IgD-negative memory B cell (primary cell): ENCODE results near the gene BCR. TPM values are rescaled to one million over a fixed set of nuclear protein-coding genes. Genes with fewer than 3 reads are reported as not detected.

ENCODE experiments used
- H3K27ac Mint-ChIP-seq, 3 donors: one replicate each; pipeline ENCODE4 v1.8.0; 2020 to 2022; ENCODE audit warnings: mild to moderate bottlenecking in 3 of 3, mixed read lengths in 3 of 3, moderate library complexity in 1 of 3
- H3K27me3 Mint-ChIP-seq: one replicate; pipeline ENCODE4 v1.8.0; 2021; ENCODE audit warnings: mixed read lengths
- H3K36me3 Mint-ChIP-seq: one replicate; pipeline ENCODE4 v1.8.0; 2020; ENCODE audit warnings: mild to moderate bottlenecking, mixed read lengths
- H3K4me1 Mint-ChIP-seq, 3 donors: one replicate each; pipeline ENCODE4 v1.8.0; 2020 to 2022; ENCODE audit warnings: mixed read lengths in 3 of 3, mild to moderate bottlenecking in 1 of 3
- H3K4me3 Mint-ChIP-seq, 4 donors: one replicate each; pipeline ENCODE4 v1.8.0; 2020 to 2022; ENCODE audit warnings: mild to moderate bottlenecking in 4 of 4, mixed read lengths in 4 of 4, moderate library complexity in 3 of 4
- H3K9me3 Mint-ChIP-seq, 3 donors: one replicate each; pipeline ENCODE4 v1.8.0; 2020 to 2021; ENCODE audit warnings: mixed read lengths in 3 of 3, mild to moderate bottlenecking in 1 of 3
- polyA plus RNA-seq: library from polyadenylated mRNA; unstranded; fragments of 300-500 nt; fragmentation: Illumina TruSeq; gene quantifications from one replicate; pipeline ENCODE4 v1.2.3, GENCODE V29; 2021

BCR gene
- polyA plus RNA-seq, 1 donor from 2014 or later: 5.9 TPM

DNA sequence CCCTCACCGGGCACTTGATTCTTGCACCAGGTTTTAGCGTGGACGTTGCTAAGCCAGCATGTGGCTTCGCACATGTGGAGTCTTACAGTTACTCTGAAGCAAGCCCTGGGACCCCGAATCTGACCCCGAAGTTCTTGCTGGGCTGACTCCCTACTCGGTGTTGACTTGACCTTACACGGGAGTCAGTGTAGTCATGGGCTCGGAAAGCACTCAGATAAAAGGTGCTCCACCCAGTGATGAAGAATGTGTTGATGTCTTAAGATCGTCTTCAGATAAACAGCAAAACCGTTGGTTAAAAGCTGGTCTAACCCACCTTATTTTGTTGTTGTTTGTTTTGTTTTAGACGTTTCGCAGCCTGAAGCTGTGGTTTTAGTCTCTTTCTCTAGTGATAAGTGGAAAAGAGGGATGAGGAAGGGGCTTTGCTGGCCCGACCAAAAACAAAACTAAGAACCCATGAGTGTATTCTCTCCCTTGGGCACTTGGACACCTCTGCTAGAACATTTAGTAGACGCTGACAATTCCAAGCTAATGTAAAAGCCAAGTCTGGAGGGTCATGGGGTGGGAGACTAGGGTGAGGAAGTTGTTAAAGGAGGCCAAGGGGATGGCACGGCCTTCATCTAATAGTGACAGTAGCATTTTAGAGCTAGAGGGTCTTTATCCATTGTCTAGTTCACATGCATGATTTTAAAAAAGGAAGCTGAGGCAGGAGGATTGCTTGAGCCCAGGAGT is 69.9 kb downstream of the BCR start:
- peaks cover 2% of the 10 kb centered on the region for H3K27me3 Mint-ChIP-seq
- no peaks in the 10 kb centered on the region for H3K9me3 Mint-ChIP-seq
- peaks cover 0 to 8% (median 5%) of the 10 kb centered on the region in 3 donors for H3K4me1 Mint-ChIP-seq
- H3K4me3 Mint-ChIP-seq: peak overlapping the region in 1 of 4 donors; percentile 6
- no peak overlapping the region for H3K27ac Mint-ChIP-seq
- H3K36me3 Mint-ChIP-seq: no peaks in the 10 kb centered on the region

DNA sequence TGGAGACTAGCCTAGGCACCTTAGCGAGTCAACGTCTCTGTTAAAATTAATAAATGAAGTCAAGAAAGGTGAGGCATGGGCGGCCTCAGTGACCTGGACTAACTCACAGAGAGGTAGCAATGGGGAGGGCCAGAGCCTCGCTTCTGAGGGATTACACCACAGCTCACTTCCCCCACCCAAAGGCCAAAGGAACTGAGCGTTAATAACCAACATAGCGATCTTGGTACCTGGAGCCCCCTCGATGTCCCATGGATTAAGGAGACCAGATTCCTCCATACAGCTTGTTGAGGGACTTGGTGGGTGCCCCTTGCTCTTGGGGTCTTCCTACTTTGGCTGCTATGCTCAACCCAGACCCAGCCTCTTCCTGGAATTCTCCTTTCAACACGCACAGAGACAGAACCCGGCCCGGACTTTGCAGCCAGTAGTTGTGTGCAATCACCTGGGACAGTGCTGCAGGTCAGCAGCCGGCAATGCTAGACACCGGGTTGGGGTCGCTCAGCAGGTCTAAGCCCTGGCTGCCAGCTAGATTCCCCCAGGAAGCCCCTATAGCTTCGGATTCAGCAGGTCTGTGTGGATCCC is 70.6 kb downstream of the BCR start:
- Mint-ChIP-seq H3K36me3 (no peaks in the 10 kb centered on the region), H3K4me1 (peaks cover 0 to 8% (median 5%) of the 10 kb centered on the region in 3 donors), H3K4me3 (no peak overlapping the region), H3K9me3 (no peaks in the 10 kb centered on the region), H3K27ac (no peak overlapping the region), H3K27me3 (peaks cover 2% of the 10 kb centered on the region)

DNA sequence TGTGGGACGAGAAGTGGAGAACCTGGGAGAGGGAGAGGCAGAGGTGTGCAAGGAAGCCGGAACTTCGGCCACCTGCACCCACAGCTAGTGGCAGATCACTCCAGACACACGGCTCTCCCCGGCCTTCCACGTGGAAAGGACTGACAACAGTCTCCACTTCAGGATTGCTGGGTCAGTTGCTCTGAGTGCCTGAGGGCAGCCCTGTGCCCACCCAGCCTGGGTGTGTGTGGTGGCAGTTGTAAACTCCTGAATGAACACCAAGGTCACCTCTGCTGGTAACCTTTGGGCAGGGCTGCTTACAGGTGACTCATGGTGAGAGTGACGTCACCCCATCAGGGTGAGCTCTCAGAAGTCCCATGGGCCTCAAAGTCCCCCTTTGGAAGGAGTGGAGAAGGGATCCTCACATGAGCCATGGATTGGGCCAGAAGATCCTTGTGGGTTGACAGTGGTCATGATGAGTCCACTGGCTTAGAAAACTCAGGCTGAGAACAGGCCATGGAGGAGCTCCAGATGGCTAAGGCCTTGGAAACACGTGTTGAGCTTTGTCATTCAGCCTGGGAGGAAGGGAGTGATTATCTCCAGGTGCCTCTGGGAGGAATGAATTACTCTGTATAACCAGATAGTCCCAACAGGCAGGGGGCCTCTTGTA is 71.3 kb downstream of the BCR start:
- peaks cover under 1 to 8% (median 5%) of the 10 kb centered on the region in 3 donors for H3K4me1 Mint-ChIP-seq
- H3K9me3 Mint-ChIP-seq: no peaks in the 10 kb centered on the region
- H3K4me3 Mint-ChIP-seq: no peak overlapping the region
- no peaks in the 10 kb centered on the region for H3K36me3 Mint-ChIP-seq
- H3K27me3 Mint-ChIP-seq: peaks cover 2% of the 10 kb centered on the region
- no peak overlapping the region for H3K27ac Mint-ChIP-seq

DNA sequence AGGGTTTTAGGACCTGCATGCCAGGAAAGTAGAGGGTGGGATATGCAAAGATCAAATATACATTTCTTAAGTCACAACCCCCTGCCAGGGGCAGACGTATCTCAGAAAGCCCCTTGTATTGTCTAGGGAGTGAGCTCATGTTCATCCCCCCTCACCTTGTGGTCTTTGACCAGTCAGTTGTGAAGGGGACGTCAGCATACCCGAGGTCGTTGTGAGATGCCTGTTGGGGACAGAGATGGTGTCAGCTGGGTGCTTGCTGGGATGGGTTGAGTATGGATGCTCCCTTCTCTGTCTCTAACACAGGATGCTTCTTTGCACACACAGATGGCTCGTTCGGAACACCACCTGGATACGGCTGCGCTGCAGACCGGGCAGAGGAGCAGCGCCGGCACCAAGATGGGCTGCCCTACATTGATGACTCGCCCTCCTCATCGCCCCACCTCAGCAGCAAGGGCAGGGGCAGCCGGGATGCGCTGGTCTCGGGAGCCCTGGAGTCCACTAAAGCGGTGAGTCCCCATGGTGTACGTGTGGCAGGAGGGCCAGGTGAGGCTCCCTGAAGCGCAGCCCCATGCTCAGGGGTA is 73.3 kb downstream of the BCR start:
- peak overlapping the region in 1 of 3 donors; percentile 10 for H3K27ac Mint-ChIP-seq
- no peaks in the 10 kb centered on the region for H3K9me3 Mint-ChIP-seq
- peaks cover 2 to 6% (median 5%) of the 10 kb centered on the region in 3 donors for H3K4me1 Mint-ChIP-seq
- H3K36me3 Mint-ChIP-seq: peaks cover under 1% of the 10 kb centered on the region
- H3K27me3 Mint-ChIP-seq: no peaks in the 10 kb centered on the region
- no peak overlapping the region for H3K4me3 Mint-ChIP-seq

DNA sequence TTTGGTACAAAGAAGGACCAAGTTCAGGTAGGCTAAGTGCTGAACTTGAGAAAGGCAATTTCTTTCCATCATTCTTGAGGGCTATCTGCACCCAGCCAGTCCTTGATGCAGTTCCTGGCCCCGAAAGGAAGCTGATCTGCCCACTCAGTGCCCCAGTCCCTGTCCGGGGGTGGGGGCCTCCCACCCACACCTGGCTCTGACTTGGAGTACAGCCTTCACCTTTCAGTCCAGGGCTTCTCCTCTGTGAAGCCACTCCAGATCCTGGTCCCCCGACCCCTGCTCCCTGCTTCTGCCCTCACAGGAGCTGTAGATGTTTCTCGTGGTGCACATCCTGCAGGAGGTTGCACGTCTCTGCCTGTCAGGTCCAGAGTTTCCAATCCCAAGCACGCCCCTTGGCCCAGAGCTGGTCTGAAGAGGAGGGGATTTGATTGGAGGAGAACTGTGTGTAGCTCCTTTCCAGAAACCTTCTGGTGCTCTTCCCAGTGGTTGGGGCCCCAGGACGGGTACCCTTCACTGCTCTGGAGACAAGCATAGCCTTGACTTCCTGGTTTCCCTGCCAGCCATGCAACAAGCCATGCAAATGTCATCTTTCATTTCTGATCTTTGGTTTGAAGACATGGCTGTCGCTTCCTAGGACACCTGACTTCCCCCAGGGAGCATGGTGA is 75.3 kb downstream of the BCR start:
- Mint-ChIP-seq H3K36me3 (peaks cover 3% of the 10 kb centered on the region), H3K27me3 (no peaks in the 10 kb centered on the region), H3K4me1 (peaks cover 0 to 2% (median 0%) of the 10 kb centered on the region in 3 donors), H3K9me3 (no peaks in the 10 kb centered on the region), H3K27ac (no peak overlapping the region), H3K4me3 (no peak overlapping the region)

DNA sequence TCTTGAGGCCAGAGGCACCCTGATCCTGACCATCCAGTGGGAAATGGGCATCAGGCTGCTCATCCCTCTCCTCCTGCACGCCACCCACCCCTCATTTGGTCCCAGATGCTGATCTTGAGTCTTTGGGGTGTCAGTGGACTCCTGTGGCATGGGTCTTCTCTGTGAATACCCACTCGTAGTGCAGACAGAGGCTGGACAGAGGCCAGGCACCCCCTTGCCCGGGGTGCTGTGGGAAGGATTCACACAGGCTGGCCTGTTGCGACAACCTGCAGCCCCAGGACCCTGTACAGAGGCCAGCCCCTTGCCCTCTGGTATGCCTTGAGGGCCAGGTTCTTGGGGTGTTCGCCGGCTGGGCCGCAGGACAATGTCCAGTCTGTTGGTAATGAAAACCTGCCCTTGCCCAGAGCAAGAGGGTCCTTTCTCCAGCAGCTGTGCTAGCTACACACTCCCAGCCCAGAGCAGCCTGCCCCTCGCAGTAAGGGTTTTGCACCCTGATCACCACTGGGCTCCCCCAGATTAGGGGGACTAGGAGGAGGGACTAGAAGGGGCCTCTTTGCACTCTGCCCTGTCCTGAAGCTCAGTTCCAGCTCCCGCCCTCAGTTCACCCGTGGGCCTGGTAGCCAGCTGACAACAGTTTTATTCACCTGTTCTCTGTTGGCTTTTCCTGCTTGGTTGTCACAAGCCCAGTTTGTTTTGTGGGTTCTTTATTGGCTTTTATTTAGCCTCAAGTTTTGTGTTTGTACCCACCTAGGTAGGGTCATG is 76.0 kb downstream of the BCR start:
- H3K9me3 Mint-ChIP-seq: no peaks in the 10 kb centered on the region
- no peak overlapping the region for H3K27ac Mint-ChIP-seq
- no peaks in the 10 kb centered on the region for H3K27me3 Mint-ChIP-seq
- no peak overlapping the region for H3K4me3 Mint-ChIP-seq
- peaks cover 0 to 2% (median 0%) of the 10 kb centered on the region in 3 donors for H3K4me1 Mint-ChIP-seq
- H3K36me3 Mint-ChIP-seq: peaks cover 3% of the 10 kb centered on the region

DNA sequence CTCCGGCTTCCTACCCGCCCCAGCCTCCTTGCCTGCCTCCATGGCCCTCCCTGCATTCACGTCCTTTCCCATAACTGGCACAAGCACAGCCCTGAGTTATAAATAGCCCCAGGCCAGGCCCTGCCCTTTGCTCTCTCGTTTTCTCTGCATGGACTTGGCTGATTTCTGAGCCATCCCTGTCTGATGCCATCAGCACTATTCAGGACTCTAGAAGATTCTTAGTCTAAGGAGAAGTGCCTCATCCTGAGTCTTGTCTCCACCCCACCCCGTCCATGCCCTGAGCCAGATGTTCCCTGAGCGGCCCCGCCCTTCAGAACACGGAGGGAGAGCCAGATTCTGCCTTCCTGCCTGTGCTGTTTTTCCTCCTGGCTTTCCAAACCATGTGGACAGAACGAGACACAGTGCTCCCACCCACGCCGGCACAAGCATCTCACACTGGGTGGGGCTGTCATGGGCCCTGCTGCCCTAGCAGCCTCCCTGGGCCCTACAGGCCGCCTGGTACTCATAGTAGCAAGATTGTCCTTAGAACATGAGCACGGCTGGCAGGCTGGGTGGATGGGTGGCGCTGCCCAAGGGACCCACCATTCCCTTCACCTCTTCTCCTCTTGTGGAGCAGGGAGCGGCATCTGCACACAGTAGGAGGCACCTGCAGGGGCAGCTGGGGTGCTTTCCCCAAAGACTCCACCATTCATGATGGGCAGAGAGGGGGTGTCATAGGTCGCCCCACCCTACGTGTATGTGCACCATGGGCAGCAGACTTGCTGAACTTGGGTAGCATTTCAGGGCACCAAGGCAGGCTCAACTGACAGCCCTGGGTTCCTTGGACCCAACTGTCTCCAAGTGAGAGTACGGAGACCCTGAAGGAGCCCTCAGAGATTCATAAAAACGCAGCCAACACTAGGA is 76.9 kb downstream of the BCR start:
- H3K4me1 Mint-ChIP-seq: peaks cover 0 to 2% (median 0%) of the 10 kb centered on the region in 3 donors
- H3K4me3 Mint-ChIP-seq: peak overlapping the region in 1 of 4 donors; percentile 6
- peaks cover 3% of the 10 kb centered on the region for H3K36me3 Mint-ChIP-seq
- peak overlapping the region in 1 of 3 donors; percentile 57 for H3K27ac Mint-ChIP-seq
- H3K27me3 Mint-ChIP-seq: no peaks in the 10 kb centered on the region
- no peaks in the 10 kb centered on the region for H3K9me3 Mint-ChIP-seq

DNA sequence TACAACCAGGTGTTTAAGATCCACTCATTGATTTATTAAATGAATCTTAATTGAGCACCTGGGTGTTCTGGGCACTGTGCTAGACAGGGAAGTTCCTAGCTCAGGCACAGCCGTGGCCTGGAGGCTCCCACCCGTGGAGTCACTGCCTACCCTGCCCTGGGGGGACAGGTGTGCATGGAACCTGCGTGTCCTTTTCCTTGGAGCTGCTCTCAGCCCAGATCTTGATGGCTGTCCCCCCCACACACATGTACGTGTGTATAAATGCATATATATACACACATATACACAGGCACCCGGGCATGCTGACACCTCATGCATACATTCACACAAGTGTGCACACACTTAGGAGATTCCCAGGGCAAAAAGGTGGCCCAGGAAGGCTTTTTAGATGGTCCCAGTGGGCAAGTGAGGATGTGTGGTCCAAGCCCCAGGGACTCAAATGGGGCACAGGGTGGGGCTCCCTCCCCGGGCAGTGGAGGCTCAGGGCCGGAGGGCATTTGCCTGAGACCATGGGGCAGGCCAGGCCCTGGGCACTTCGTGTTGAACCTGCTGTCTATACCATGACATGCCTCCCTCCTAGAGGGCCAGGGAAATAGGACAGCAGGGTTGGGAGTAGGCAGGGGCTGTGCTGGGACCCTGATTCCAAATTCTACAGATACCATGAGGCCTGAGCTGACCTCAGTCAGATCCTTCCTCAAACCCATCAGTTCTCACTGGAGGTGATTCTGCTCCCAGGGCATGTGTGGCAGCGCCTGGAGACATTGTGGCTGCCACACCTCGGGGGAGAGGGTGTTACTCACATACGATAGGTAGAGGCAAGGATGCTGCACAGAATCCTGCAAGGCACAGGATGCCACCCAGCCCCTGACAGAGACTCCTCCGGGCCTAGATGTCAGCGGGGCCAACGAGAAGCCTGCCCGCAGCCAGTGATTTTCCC is 77.8 kb downstream of the BCR start:
- H3K27me3 Mint-ChIP-seq: no peaks in the 10 kb centered on the region

DNA sequence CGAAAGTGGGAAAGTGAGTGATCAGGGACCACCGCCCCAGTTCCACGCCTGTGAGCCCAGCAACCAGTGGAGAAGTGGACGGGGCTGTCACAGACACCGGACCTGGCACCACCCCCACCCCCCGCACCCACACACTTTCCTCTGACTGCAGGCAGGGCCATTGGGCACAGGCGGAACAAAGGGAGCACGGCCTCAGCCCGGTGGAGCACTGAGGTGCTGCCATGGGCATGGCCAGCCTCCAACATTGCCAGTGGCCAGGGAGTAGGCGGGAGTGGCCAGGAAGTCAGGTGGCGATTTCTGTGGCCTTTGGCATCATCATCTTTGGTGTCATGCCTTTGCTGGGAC is 78.5 kb downstream of the BCR start:
- Mint-ChIP-seq H3K4me3 (no peak overlapping the region), H3K27ac (no peak overlapping the region), H3K27me3 (no peaks in the 10 kb centered on the region), H3K9me3 (no peaks in the 10 kb centered on the region), H3K36me3 (peaks cover 3% of the 10 kb centered on the region), H3K4me1 (peaks cover 0 to 3% (median 0%) of the 10 kb centered on the region in 3 donors)

More for the DNA sequence above, 77.8 kb downstream of the BCR start:
- no peaks in the 10 kb centered on the region for H3K9me3 Mint-ChIP-seq
- peaks cover 3% of the 10 kb centered on the region for H3K36me3 Mint-ChIP-seq
- peak overlapping the region in 1 of 4 donors; percentile 47 for H3K4me3 Mint-ChIP-seq
- peaks cover 0 to 2% (median 0%) of the 10 kb centered on the region in 3 donors for H3K4me1 Mint-ChIP-seq
- no peak overlapping the region for H3K27ac Mint-ChIP-seq

DNA sequence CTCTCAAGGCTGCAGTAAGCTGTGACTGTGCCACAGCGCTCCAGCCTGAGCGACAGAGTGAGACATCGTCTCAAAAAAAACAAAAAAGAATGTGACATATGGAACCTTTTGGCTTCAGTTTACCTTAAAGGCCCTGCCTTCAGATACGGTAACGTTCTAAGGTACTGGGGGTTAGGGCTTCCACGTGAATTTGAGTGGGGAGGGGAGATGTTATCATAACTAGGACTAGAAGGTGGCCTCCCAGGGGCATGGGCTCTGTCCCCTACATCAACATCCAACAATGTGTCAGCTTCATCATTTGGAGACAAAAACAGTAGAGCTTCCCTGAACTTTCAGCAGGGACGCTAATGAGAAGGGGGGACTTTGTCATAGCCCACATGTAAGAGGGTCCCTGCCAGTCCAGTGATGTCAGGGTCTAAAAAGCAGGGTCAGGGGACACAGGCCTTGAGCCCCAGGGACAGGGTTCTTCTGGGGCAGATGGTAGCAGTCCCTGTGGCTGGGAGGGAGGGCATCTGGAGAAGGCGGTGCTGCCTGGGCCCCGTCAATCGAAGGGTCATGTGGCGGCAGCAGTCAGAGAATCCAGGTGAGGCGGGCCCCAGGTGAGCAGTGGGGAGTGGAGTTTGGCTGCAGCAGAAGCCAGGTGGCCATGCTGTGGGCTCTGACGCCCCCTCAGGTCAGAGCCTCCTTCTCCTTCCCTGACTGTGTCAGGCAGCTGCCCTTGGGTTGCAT is 79.8 kb downstream of the BCR start:
- no peaks in the 10 kb centered on the region for H3K27me3 Mint-ChIP-seq
- no peak overlapping the region for H3K27ac Mint-ChIP-seq
- peaks cover 3% of the 10 kb centered on the region for H3K36me3 Mint-ChIP-seq
- H3K9me3 Mint-ChIP-seq: no peaks in the 10 kb centered on the region
- no peak overlapping the region for H3K4me3 Mint-ChIP-seq
- H3K4me1 Mint-ChIP-seq: peaks cover 0 to 6% (median 0%) of the 10 kb centered on the region in 3 donors

DNA sequence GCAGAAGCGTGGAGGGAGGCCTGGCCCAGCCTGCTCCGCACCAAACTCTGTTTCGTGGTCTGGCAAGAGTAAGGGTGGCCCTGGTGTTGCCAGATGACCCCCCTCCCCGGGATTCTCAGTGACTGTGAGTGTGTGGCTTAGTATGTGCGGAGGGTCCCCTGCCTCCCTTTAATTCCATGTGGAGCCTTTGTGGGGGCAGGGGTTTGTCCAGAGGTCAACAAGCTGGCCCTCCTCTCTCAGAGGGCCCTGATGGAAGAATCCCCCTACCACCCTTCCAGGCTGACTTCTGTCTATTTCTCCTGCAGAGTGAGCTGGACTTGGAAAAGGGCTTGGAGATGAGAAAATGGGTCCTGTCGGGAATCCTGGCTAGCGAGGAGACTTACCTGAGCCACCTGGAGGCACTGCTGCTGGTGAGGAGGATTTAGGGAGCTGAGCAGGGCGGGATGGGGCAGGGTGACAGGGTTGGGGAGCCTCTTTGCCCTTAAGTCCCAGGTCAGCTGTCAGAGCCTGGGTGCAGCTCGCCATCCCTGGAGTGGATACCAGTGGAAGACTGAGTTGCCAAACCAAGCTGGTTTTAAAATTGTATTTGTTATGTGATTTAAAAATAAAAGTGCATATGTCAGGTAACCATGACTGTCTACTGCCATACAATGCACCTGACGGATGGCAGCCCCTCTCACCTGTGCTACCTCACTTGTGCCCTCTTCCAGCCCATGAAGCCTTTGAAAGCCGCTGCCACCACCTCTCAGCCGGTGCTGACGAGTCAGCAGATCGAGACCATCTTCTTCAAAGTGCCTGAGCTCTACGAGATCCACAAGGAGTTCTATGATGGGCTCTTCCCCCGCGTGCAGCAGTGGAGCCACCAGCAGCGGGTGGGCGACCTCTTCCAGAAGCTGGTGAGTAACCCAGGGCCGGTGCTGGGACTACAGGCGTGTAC is 80.6 kb downstream of the BCR start:
- H3K9me3 Mint-ChIP-seq: no peaks in the 10 kb centered on the region
- H3K4me1 Mint-ChIP-seq: peaks cover 0 to 6% (median 0%) of the 10 kb centered on the region in 3 donors
- peaks cover 3% of the 10 kb centered on the region for H3K36me3 Mint-ChIP-seq
- H3K4me3 Mint-ChIP-seq: no peak overlapping the region
- H3K27me3 Mint-ChIP-seq: no peaks in the 10 kb centered on the region
- H3K27ac Mint-ChIP-seq: no peak overlapping the region
